ENCODE measurements around the gene MIEN1.
"Not testable (repeated sequence)": the region's sequence is repeated elsewhere in the genome, so short reads cannot be mapped to it uniquely, and the experiment has no call there.

The MIEN1 gene

GRCh38 chr17:39765175-39765574 is 34.8 kb upstream of the MIEN1 start:
- H3K36me3 ChIP-seq (ENCODE audit: insufficient read depth, low read length): no peaks in the 10 kb centered on the region
- no peaks in the 10 kb centered on the region for H3K9me3 ChIP-seq (ENCODE audit: low read length)
- H3K4me1 ChIP-seq (ENCODE audit: insufficient read depth, low read length): no peaks in the 10 kb centered on the region
- H3K4me3 ChIP-seq (ENCODE audit: low read depth in 1 of 2, low read length in 2 of 2): no peak overlapping the region
- no peak overlapping the region for H3K9ac ChIP-seq (ENCODE audit: low read length)
- no peaks in the 10 kb centered on the region for H3K27me3 ChIP-seq (ENCODE audit: control insufficient read depth in 1 of 2, insufficient read depth in 2 of 2, low read length in 2 of 2)
- H3K27ac ChIP-seq (ENCODE audit: low read depth, low read length): no peak overlapping the region

- H3K9me3 ChIP-seq (ENCODE audit: low read length); H3K27me3 ChIP-seq (ENCODE audit: control insufficient read depth in 1 of 2, insufficient read depth in 2 of 2, low read length in 2 of 2); H3K27ac ChIP-seq (ENCODE audit: low read depth, low read length); H3K4me3 ChIP-seq (ENCODE audit: low read depth in 1 of 2, low read length in 2 of 2); H3K36me3 ChIP-seq (ENCODE audit: insufficient read depth, low read length); H3K4me1 ChIP-seq (ENCODE audit: insufficient read depth, low read length); H3K9ac ChIP-seq (ENCODE audit: low read length): not testable (repeated sequence)
Observed at GRCh38 chr17:39764171-39764570, 33.8 kb upstream of the MIEN1 start.

- no peaks in the 10 kb centered on the region for H3K4me1 ChIP-seq (ENCODE audit: insufficient read depth, low read length)
Observed at GRCh38 chr17:39763051-39763820, 32.9 kb upstream of the MIEN1 start.

DNA sequence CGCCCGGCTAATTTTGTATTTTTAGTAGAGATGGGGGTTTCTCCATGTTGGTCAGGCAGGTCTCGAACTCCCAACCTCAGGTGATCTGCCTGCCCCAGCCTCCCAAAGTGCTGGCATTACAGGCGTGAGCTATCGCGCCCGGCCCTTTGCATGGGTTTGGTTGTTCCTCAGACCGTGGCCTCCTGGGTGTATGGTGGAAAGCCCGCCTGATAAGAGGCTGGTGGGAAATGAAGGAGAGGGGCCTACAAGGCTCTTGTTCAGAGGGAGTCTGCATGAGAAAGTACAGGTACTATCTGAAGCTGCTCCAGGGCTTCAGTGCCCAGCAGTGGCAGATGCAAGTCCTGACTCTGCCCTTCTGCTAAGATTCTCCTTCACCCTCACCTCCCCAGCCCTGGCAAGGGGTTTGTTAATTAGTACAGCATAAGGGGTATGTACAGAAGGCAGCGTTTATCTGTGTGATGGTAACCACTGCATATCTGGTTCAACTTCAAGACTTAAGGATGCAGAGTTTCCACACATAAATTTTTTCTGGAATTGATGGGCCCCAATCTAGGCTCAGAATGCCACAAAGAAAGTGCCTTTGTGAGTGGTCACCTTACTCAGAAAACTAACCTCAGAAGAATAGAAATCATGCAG is 31.6 kb upstream of the MIEN1 start:
- Histone ChIP-seq H3K4me3 (ENCODE audit: low read depth in 1 of 2, low read length in 2 of 2) (no peak overlapping the region), H3K36me3 (ENCODE audit: insufficient read depth, low read length) (no peaks in the 10 kb centered on the region), H3K9ac (ENCODE audit: low read length) (no peak overlapping the region), H3K4me1 (ENCODE audit: insufficient read depth, low read length) (no peaks in the 10 kb centered on the region), H3K27ac (ENCODE audit: low read depth, low read length) (no peak overlapping the region), H3K9me3 (ENCODE audit: low read length) (no peaks in the 10 kb centered on the region), H3K27me3 (ENCODE audit: control insufficient read depth in 1 of 2, insufficient read depth in 2 of 2, low read length in 2 of 2) (no peaks in the 10 kb centered on the region)

More at GRCh38 chr17:39763051-39763820, 32.9 kb upstream of the MIEN1 start:
- Histone ChIP-seq H3K4me3 (ENCODE audit: low read depth in 1 of 2, low read length in 2 of 2) (no peak overlapping the region), H3K27me3 (ENCODE audit: control insufficient read depth in 1 of 2, insufficient read depth in 2 of 2, low read length in 2 of 2) (no peaks in the 10 kb centered on the region), H3K9ac (ENCODE audit: low read length) (no peak overlapping the region), H3K27ac (ENCODE audit: low read depth, low read length) (no peak overlapping the region), H3K36me3 (ENCODE audit: insufficient read depth, low read length) (no peaks in the 10 kb centered on the region), H3K9me3 (ENCODE audit: low read length) (no peaks in the 10 kb centered on the region)

DNA sequence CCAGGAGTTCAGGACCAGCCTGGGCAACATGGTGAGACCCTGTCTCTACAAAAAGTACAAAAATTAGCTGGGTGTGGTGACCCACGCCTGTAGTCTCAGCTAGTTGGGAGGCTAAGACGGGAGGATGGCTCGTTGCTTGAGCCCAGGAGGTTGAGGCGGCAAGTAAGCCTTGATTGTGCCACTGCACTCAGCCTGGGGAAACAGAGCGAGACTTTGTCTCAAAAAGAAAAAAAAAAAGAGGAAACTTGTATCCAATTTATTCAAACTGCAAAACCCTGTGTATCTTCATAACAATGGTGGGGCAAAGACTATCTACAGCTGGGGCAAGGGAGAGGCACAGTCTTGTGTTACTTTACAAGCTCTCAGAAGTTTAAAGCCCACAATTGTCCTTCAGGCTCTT is 28.9 kb upstream of the MIEN1 start:
- Histone ChIP-seq H3K36me3 (ENCODE audit: insufficient read depth, low read length) (no peaks in the 10 kb centered on the region), H3K9me3 (ENCODE audit: low read length) (no peaks in the 10 kb centered on the region), H3K4me1 (ENCODE audit: insufficient read depth, low read length) (peaks cover 7% of the 10 kb centered on the region), H3K4me3 (ENCODE audit: low read depth in 1 of 2, low read length in 2 of 2) (no peak overlapping the region), H3K27me3 (ENCODE audit: control insufficient read depth in 1 of 2, insufficient read depth in 2 of 2, low read length in 2 of 2) (no peaks in the 10 kb centered on the region), H3K9ac (ENCODE audit: low read length) (no peak overlapping the region), H3K27ac (ENCODE audit: low read depth, low read length) (no peak overlapping the region)

- Histone ChIP-seq H3K27ac (ENCODE audit: low read depth, low read length) (no peak overlapping the region), H3K9ac (ENCODE audit: low read length) (no peak overlapping the region)
Observed at GRCh38 chr17:39757931-39758873, 27.9 kb upstream of the MIEN1 start.

GRCh38 chr17:39757176-39757662 is 26.9 kb upstream of the MIEN1 start:
- Histone ChIP-seq H3K9ac (ENCODE audit: low read length) (no peak overlapping the region), H3K4me3 (ENCODE audit: low read depth in 1 of 2, low read length in 2 of 2) (no peak overlapping the region), H3K4me1 (ENCODE audit: insufficient read depth, low read length) (peaks cover 14% of the 10 kb centered on the region), H3K36me3 (ENCODE audit: insufficient read depth, low read length) (no peaks in the 10 kb centered on the region), H3K27ac (ENCODE audit: low read depth, low read length) (no peak overlapping the region), H3K27me3 (ENCODE audit: control insufficient read depth in 1 of 2, insufficient read depth in 2 of 2, low read length in 2 of 2) (no peaks in the 10 kb centered on the region), H3K9me3 (ENCODE audit: low read length) (no peaks in the 10 kb centered on the region)

More at GRCh38 chr17:39757931-39758873, 27.9 kb upstream of the MIEN1 start:
- no peaks in the 10 kb centered on the region for H3K9me3 ChIP-seq (ENCODE audit: low read length)
- H3K36me3 ChIP-seq (ENCODE audit: insufficient read depth, low read length): no peaks in the 10 kb centered on the region
- H3K4me3 ChIP-seq (ENCODE audit: low read depth in 1 of 2, low read length in 2 of 2): no peak overlapping the region
- no peaks in the 10 kb centered on the region for H3K27me3 ChIP-seq (ENCODE audit: control insufficient read depth in 1 of 2, insufficient read depth in 2 of 2, low read length in 2 of 2)
- peaks cover 12% of the 10 kb centered on the region for H3K4me1 ChIP-seq (ENCODE audit: insufficient read depth, low read length)

GRCh38 chr17:39756380-39757079 is 26.2 kb upstream of the MIEN1 start:
- Histone ChIP-seq H3K27ac (ENCODE audit: low read depth, low read length) (no peak overlapping the region), H3K4me1 (ENCODE audit: insufficient read depth, low read length) (peaks cover 14% of the 10 kb centered on the region), H3K4me3 (ENCODE audit: low read depth in 1 of 2, low read length in 2 of 2) (no peak overlapping the region), H3K9me3 (ENCODE audit: low read length) (no peaks in the 10 kb centered on the region), H3K9ac (ENCODE audit: low read length) (no peak overlapping the region), H3K27me3 (ENCODE audit: control insufficient read depth in 1 of 2, insufficient read depth in 2 of 2, low read length in 2 of 2) (no peaks in the 10 kb centered on the region), H3K36me3 (ENCODE audit: insufficient read depth, low read length) (no peaks in the 10 kb centered on the region)

GRCh38 chr17:39755554-39756379 is 25.4 kb upstream of the MIEN1 start:
- Histone ChIP-seq H3K4me3 (ENCODE audit: low read depth in 1 of 2, low read length in 2 of 2) (no peak overlapping the region), H3K36me3 (ENCODE audit: insufficient read depth, low read length) (no peaks in the 10 kb centered on the region), H3K9ac (ENCODE audit: low read length) (peak overlapping the region; percentile 71), H3K9me3 (ENCODE audit: low read length) (no peaks in the 10 kb centered on the region), H3K27me3 (ENCODE audit: control insufficient read depth in 1 of 2, insufficient read depth in 2 of 2, low read length in 2 of 2) (no peaks in the 10 kb centered on the region), H3K4me1 (ENCODE audit: insufficient read depth, low read length) (peaks cover 14% of the 10 kb centered on the region), H3K27ac (ENCODE audit: low read depth, low read length) (peak overlapping the region; percentile 94)

- Histone ChIP-seq H3K9me3 (ENCODE audit: low read length) (no peaks in the 10 kb centered on the region), H3K36me3 (ENCODE audit: insufficient read depth, low read length) (no peaks in the 10 kb centered on the region), H3K9ac (ENCODE audit: low read length) (peak overlapping the region; percentile 71), H3K4me3 (ENCODE audit: low read depth in 1 of 2, low read length in 2 of 2) (peak overlapping the region; percentile 70 to 77), H3K27me3 (ENCODE audit: control insufficient read depth in 1 of 2, insufficient read depth in 2 of 2, low read length in 2 of 2) (no peaks in the 10 kb centered on the region), H3K4me1 (ENCODE audit: insufficient read depth, low read length) (peaks cover 17% of the 10 kb centered on the region), H3K27ac (ENCODE audit: low read depth, low read length) (peak overlapping the region; percentile 94)
Observed at GRCh38 chr17:39754958-39755553, 24.7 kb upstream of the MIEN1 start.
